ENCODE results near the gene FHIT. TPM values are rescaled to one million over a fixed set of nuclear protein-coding genes. Genes with fewer than 3 reads are reported as not detected.

Gene FHIT
- total and polyA plus RNA-seq, 10 of the 15 experiments (the other 5 are each of a cell fraction or from before 2014, with no cell fraction given) = 4.2 to 14.9 (median 9.4) TPM

- no peak for TF ChIP-seq CUX1 (IDR thresholded peaks at IDR 0.05; ENCODE audit: insufficient replicate concordance, low read depth, low read length)
- no peak for TF ChIP-seq ZBTB11 (CRISPR knock-in tag; IDR thresholded peaks at IDR 0.05)
- no peak for TF ChIP-seq SUPT20H (IDR thresholded peaks at IDR 0.05; ENCODE audit: borderline replicate concordance, control insufficient read depth, low read depth, low read length)
- no peak for TF ChIP-seq ZNF207 (IDR thresholded peaks at IDR 0.05; ENCODE audit: borderline replicate concordance)
- TF ChIP-seq CEBPZ (IDR thresholded peaks at IDR 0.05; ENCODE audit: low read depth, low read length) = no peak
- TF ChIP-seq IRF4 (IDR thresholded peaks at IDR 0.05; ENCODE audit: low read depth, low read length) = no peak
- no peak for TF ChIP-seq POLR2A (IDR thresholded peaks at IDR 0.05; ENCODE audit: low read depth, low read length)
- TF ChIP-seq CTCF (IDR thresholded peaks at IDR 0.05 in 2 of 3, conservative IDR thresholded peaks at IDR 0.05 in 1 of 3; ENCODE audit: control insufficient read depth in 2 of 3, extremely low read depth in 1 of 3, insufficient read depth in 1 of 3, low read depth in 3 of 3, low read length in 3 of 3) = no peak
- no peak for TF ChIP-seq CHD2 (IDR thresholded peaks at IDR 0.05; ENCODE audit: borderline replicate concordance, low read depth, low read length)
- TF ChIP-seq, protein P1, sequence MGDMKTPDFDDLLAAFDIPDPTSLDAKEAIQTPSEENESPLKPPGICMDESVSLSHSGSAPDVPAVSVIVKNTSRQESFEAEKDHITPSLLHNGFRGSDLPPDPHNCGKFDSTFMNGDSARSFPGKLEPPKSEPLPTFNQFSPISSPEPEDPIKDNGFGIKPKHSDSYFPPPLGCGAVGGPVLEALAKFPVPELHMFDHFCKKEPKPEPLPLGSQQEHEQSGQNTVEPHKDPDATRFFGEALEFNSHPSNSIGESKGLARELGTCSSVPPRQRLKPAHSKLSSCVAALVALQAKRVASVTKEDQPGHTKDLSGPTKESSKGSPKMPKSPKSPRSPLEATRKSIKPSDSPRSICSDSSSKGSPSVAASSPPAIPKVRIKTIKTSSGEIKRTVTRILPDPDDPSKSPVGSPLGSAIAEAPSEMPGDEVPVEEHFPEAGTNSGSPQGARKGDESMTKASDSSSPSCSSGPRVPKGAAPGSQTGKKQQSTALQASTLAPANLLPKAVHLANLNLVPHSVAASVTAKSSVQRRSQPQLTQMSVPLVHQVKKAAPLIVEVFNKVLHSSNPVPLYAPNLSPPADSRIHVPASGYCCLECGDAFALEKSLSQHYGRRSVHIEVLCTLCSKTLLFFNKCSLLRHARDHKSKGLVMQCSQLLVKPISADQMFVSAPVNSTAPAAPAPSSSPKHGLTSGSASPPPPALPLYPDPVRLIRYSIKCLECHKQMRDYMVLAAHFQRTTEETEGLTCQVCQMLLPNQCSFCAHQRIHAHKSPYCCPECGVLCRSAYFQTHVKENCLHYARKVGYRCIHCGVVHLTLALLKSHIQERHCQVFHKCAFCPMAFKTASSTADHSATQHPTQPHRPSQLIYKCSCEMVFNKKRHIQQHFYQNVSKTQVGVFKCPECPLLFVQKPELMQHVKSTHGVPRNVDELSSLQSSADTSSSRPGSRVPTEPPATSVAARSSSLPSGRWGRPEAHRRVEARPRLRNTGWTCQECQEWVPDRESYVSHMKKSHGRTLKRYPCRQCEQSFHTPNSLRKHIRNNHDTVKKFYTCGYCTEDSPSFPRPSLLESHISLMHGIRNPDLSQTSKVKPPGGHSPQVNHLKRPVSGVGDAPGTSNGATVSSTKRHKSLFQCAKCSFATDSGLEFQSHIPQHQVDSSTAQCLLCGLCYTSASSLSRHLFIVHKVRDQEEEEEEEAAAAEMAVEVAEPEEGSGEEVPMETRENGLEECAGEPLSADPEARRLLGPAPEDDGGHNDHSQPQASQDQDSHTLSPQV (IDR thresholded peaks at IDR 0.05) = no peak
- no peak for TF ChIP-seq TARDBP (IDR thresholded peaks at IDR 0.05; ENCODE audit: borderline replicate concordance)
Observed at GRCh38 chr3:60528651-60529050, 722.6 kb downstream of the FHIT start (continued).
